Measurements from ENCODE around the gene OR13D1.

DNA sequence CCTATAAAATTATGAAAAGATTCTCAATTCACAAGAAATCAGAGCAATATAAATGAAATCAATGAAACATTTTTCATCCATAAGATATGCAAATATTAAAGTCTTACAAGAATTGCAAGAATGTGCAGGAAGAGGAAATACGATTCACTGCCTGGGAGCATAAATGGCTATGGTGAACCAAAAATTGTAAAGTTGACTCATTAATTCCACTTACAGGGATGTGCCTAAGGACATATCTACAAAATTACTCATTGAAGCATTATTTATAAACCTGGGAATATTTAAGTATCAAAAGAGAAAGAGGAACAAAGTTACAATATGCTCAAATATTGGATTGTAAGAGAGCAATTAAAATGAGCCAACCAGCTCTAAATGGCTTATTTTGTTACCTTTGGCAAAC, 46.3 kb downstream of the OR13D1 start:
- no peak for TF ChIP-seq EGR1 (IDR thresholded peaks at IDR 0.05; ENCODE audit: borderline replicate concordance in 1 of 2, low read depth in 2 of 2, low read length in 2 of 2)
- TF ChIP-seq, protein P1, sequence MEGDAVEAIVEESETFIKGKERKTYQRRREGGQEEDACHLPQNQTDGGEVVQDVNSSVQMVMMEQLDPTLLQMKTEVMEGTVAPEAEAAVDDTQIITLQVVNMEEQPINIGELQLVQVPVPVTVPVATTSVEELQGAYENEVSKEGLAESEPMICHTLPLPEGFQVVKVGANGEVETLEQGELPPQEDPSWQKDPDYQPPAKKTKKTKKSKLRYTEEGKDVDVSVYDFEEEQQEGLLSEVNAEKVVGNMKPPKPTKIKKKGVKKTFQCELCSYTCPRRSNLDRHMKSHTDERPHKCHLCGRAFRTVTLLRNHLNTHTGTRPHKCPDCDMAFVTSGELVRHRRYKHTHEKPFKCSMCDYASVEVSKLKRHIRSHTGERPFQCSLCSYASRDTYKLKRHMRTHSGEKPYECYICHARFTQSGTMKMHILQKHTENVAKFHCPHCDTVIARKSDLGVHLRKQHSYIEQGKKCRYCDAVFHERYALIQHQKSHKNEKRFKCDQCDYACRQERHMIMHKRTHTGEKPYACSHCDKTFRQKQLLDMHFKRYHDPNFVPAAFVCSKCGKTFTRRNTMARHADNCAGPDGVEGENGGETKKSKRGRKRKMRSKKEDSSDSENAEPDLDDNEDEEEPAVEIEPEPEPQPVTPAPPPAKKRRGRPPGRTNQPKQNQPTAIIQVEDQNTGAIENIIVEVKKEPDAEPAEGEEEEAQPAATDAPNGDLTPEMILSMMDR (IDR thresholded peaks at IDR 0.05 in 2 of 3, conservative IDR thresholded peaks at IDR 0.05 in 1 of 3; ENCODE audit: control insufficient read depth in 2 of 3, extremely low read depth in 1 of 3, insufficient read depth in 1 of 3, low read depth in 3 of 3, low read length in 3 of 3): no peak
- TF ChIP-seq NFYA (IDR thresholded peaks at IDR 0.05; ENCODE audit: borderline replicate concordance, low read depth, low read length): no peak
- TF ChIP-seq, protein P2, sequence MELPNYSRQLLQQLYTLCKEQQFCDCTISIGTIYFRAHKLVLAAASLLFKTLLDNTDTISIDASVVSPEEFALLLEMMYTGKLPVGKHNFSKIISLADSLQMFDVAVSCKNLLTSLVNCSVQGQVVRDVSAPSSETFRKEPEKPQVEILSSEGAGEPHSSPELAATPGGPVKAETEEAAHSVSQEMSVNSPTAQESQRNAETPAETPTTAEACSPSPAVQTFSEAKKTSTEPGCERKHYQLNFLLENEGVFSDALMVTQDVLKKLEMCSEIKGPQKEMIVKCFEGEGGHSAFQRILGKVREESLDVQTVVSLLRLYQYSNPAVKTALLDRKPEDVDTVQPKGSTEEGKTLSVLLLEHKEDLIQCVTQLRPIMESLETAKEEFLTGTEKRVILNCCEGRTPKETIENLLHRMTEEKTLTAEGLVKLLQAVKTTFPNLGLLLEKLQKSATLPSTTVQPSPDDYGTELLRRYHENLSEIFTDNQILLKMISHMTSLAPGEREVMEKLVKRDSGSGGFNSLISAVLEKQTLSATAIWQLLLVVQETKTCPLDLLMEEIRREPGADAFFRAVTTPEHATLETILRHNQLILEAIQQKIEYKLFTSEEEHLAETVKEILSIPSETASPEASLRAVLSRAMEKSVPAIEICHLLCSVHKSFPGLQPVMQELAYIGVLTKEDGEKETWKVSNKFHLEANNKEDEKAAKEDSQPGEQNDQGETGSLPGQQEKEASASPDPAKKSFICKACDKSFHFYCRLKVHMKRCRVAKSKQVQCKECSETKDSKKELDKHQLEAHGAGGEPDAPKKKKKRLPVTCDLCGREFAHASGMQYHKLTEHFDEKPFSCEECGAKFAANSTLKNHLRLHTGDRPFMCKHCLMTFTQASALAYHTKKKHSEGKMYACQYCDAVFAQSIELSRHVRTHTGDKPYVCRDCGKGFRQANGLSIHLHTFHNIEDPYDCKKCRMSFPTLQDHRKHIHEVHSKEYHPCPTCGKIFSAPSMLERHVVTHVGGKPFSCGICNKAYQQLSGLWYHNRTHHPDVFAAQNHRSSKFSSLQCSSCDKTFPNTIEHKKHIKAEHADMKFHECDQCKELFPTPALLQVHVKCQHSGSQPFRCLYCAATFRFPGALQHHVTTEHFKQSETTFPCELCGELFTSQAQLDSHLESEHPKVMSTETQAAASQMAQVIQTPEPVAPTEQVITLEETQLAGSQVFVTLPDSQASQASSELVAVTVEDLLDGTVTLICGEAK (IDR thresholded peaks at IDR 0.05; ENCODE audit: borderline replicate concordance): no peak
- no peak for TF ChIP-seq RFX5 (IDR thresholded peaks at IDR 0.05; ENCODE audit: low read depth, low read length)
- no peak for TF ChIP-seq STAT1 (conservative IDR thresholded peaks at IDR 0.05)
